Measurements from ENCODE around the gene CACNB2.

GRCh38 chr10:18397906-18398305 is 257.7 kb downstream of the CACNB2 start:
- TF ChIP-seq CTCF (conservative IDR thresholded peaks at IDR 0.05 in 1 of 2, IDR thresholded peaks at IDR 0.05 in 1 of 2; ENCODE audit: extremely low read depth in 1 of 2, insufficient read depth in 1 of 2, low read depth in 1 of 2, low read length in 2 of 2) (no peak), EZH2 (IDR thresholded peaks at IDR 0.05; ENCODE audit: borderline replicate concordance, low read length) (no peak)
